A549 treated with Hydrocortisone at 1 μM for 4 hours (cell line): ENCODE measurements around the gene NRBP1. TPM values are rescaled to one million over a fixed set of nuclear protein-coding genes. Genes with fewer than 3 reads are reported as not detected.

Experiments
- total RNA-seq: library from RNA; stranded (reverse); fragments of 200-300 nt; extraction: Qiagen RNA extraction; gene quantifications from 5 replicates; pipeline ENCODE4 v1.2.3, GENCODE V29; 2022

Gene NRBP1
- total RNA-seq = 126 to 136 TPM (median 129 TPM) in 5 replicates

GRCh38 chr2:27428213-27428977, at the start of gene NRBP1:
TSS of gene NRBP1 (plus strand) at chr2:27428631. CDS start at chr2:27433274, 4,643 bp downstream.

GRCh38 chr2:27380626-27381545, 47.5 kb upstream of the NRBP1 start, which contains the start of gene ZNF513:
TSS of gene ZNF513 (minus strand) at chr2:27380734. CDS start at chr2:27380526, 208 bp downstream.

GRCh38 chr2:27409321-27410073, 18.9 kb upstream of the NRBP1 start, which contains the start of gene PPM1G:
TSS of gene PPM1G (minus strand) at chr2:27409591. CDS start at chr2:27409422, 169 bp downstream.

GRCh38 chr2:27441958-27442919, 13.8 kb downstream of the NRBP1 start, which contains the start of gene KRTCAP3:
TSS of gene KRTCAP3 (plus strand) at chr2:27442381. CDS start at chr2:27442413, 32 bp downstream.

GRCh38 chr2:27489498-27490397, 61.3 kb downstream of the NRBP1 start, which contains the start of gene IFT172:
TSS of gene IFT172 (minus strand) at chr2:27489743. CDS start at chr2:27489653, 90 bp downstream.

Other genes with a start within 250 kb of the NRBP1 start
- gene ATRAID, start 216.6 kb upstream of the NRBP1 start, total RNA-seq = 207 to 223 TPM (median 220 TPM) in 5 replicates
- 57.7 to 83.7 TPM (median 65.2 TPM) in 5 replicates for gene SLC5A6, start 216.4 kb upstream of the NRBP1 start, total RNA-seq
- gene CAD, start 211.3 kb upstream of the NRBP1 start, total RNA-seq = 56.9 to 63.5 TPM (median 59.3 TPM) in 5 replicates
- 2.8 to 3.6 TPM (median 3.2 TPM) in 5 replicates for gene SLC30A3, start 165.6 kb upstream of the NRBP1 start, total RNA-seq
- not detected in 5 replicates for gene DNAJC5G, start 153.2 kb upstream of the NRBP1 start, total RNA-seq
- gene TRIM54, start 146.2 kb upstream of the NRBP1 start, total RNA-seq = 0.81 to 1.1 TPM (median 0.88 TPM) in 5 replicates
- 0.61 to 2.6 TPM (median 1.7 TPM) in 5 replicates for gene UCN, start 120.2 kb upstream of the NRBP1 start, total RNA-seq
- 76.0 to 95.4 TPM (median 85.5 TPM) in 5 replicates for gene MPV17, start 105.5 kb upstream of the NRBP1 start, total RNA-seq
- gene GTF3C2, start 71.9 kb upstream of the NRBP1 start, total RNA-seq = 55.6 to 63.4 TPM (median 59.3 TPM) in 5 replicates
- 54.9 to 59.4 TPM (median 55.5 TPM) in 5 replicates for gene EIF2B4, start 58.3 kb upstream of the NRBP1 start, total RNA-seq
- 141 to 146 TPM (median 144 TPM) in 5 replicates for gene SNX17, start 58.0 kb upstream of the NRBP1 start, total RNA-seq
- gene ZNF513, start 47.9 kb upstream of the NRBP1 start, total RNA-seq = 12.9 to 14.5 TPM (median 13.6 TPM) in 5 replicates
- gene PPM1G, start 19.0 kb upstream of the NRBP1 start, total RNA-seq = 152 to 168 TPM (median 161 TPM) in 5 replicates
- 0.45 to 1.2 TPM (median 0.62 TPM) in 5 replicates for gene KRTCAP3, start 13.8 kb downstream of the NRBP1 start, total RNA-seq
- gene IFT172, start 61.1 kb downstream of the NRBP1 start, total RNA-seq = 7.0 to 9.7 TPM (median 8.2 TPM) in 5 replicates
- 3.5 to 5.8 TPM (median 4.4 TPM) in 5 replicates for gene FNDC4, start 66.6 kb downstream of the NRBP1 start, total RNA-seq
- 0.09 to 0.84 TPM (median 0.29 TPM) in 4 of 5 replicates, not detected in the other for gene GCKR, start 68.2 kb downstream of the NRBP1 start, total RNA-seq
- 16.5 to 22.9 TPM (median 18.7 TPM) in 5 replicates for gene ZNF512, start 154.4 kb downstream of the NRBP1 start, total RNA-seq
- 3.3 to 5.0 TPM (median 3.7 TPM) in 5 replicates for gene CCDC121, start 200.4 kb downstream of the NRBP1 start, total RNA-seq
- 57.0 to 65.3 TPM (median 59.1 TPM) in 5 replicates for gene GPN1, start 200.4 kb downstream of the NRBP1 start, total RNA-seq
- 29.5 to 33.4 TPM (median 31.9 TPM) in 5 replicates for gene SUPT7L, start 235.0 kb downstream of the NRBP1 start, total RNA-seq
- 27.0 to 40.2 TPM (median 29.0 TPM) in 5 replicates for gene SLC4A1AP, start 235.3 kb downstream of the NRBP1 start, total RNA-seq